NOMO-1 treated with dmso at 0.1 percent for 144 hours (cell line): ENCODE data around the gene TFRC.
"Not testable (repeated sequence)": the region's sequence is repeated elsewhere in the genome, so short reads cannot be mapped to it uniquely, and the experiment has no call there.

Experiments
- DNase-seq: peaks from one replicate; lab custom pipeline; 2025; ENCODE audit not compliant: unreplicated experiment; lab: John Stamatoyannopoulos, UW

Gene TFRC

DNA sequence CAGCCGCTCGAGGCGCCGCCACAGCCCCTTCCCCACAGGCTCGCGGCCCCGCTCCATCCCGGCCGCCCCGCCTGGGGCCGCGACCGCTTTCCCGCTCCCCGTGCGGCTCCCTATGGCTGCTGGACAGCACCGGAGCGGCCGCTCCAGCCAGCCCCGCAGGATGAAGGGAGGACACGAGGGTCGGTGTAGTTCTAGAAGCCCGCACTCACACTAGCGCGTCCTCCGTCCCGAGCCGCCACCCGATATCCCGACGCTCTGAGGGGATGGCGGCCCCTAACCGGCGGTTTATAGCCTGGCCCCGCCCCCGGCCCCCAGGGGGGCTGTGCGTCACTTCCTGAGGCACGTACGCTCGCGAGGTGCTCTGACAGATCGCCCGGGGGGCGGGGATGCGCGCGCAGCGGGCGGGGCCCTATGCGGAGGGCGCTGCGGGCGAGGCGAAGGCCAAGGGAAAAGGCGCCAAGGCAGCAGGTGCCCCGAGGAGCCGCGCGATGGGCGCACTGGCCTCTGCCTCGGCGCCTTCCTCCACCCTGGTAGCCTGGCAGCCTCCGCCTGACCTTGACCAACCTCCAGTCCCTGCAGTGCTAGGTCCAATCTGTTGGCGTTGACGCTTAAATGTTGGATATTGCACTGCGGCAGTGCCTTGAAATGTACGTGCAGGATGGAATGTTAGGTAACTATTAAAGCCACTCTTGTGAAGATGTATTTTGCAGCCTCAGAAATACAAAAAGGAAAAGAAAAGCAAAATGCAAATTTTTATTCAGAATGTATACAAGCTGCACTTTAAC lies at the start of gene TFRC:
Gene TFRC (minus strand): TSS at position 257 of the 785 bp plus-strand sequence. CDS start 4,991 bp downstream, outside the sequence.
- peak; percentile 98 for DNase-seq

DNA sequence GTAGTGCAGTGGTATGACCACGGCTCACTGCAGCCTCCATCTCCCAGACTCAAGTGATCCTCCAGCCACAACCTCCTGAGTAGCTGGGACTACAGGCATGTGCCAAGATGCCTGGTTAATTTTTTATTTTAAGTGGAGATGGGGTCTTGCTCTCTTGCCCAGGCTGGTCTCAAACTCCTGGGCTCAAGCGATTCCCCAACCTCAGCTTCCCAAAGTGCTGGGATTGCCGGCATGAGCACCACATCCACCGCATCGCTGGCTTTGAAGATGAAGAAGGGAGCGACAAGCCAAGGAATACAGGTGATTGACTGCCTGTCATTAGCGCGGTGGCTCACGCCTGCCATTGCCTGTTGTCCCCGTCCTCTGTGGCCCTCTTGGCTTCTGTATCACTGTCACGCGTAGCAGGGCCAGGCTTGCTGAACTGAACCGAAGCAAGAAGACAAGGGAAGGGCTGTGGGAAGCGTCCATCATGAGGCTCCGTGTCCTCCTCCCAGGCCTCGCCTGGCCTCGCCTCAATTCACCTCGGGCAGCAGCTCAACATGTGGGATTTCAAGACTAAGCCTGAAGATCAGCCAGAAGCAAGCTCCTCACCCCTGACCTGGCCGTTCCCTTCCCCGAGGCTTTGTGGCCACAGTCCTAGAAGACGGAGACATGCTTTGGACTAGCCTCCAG lies 46.4 kb upstream of the TFRC start:
- no peak for DNase-seq

DNA sequence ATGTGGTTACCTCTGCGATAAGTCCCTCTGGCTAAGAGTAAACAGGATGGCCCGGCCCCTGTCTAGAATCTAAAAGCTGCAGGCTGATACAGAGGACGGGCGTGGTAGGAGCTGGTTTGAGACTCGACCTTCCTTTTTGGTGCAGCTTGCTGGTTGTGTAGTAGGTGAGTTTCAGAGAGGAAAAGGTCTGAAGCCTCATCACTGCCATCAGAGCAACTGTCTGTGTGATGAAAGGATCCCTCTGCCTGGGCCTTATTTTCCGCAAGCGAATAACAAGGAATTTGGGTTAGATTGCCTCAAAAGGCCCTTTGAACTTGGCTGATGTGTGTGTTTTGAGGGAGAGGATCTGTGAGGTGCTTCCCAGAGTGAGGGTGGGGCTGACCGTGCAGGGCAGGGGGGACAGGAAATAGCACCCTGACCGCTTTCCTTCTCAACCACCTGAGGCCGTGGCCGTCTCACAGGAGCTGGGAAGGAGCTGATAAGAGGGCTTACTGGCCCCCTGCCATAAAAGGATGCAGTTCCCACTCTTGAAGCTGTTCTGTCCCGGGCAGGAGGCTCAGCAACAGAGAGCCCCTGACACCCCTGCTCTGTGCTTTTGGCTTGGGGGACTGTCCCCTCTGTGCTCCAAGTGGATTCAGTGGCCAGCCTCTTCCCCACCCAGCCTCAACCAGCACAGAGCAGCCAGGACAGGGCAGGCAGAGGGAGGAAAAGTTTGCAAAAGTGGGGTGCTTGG lies 45.6 kb upstream of the TFRC start:
- DNase-seq = no peak

DNA sequence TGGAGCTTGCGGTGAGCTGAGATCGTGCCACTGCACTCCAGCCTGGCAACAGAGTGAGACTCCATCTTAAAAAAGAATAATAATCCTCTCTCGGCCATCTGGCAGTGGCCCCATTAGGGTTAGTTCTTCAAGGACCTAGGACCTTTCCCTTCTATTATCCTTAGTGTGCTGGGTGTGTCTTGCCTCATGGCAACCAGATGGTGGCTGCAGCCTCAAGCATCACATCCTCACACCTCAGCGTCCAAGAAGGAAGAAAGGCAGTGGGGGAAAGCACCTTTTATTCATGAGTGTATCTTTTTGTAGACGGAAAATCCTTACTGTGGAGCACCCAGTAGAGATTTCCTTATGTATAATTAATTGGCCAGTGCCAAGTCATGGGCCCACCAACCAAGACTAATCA lies 42.7 kb upstream of the TFRC start:
- DNase-seq = no peak

DNA sequence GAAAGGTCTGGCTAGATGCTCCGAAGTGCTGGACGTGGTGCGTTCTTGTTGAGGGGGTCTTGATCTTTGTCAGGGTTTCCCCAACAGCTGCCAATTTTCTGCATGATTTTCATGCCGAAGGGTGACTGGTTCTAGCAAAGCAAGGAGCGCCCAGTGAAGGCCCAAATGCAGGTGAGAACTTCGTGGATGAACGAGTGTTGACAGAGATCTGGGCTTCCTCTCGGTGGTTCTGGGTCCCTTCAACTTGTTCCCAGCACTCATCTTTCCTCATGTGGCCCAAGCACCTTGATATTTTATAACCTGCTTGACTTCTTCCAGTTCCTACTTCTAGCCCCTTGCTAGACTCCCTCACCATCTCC lies 40.8 kb upstream of the TFRC start:
- no peak for DNase-seq

DNA sequence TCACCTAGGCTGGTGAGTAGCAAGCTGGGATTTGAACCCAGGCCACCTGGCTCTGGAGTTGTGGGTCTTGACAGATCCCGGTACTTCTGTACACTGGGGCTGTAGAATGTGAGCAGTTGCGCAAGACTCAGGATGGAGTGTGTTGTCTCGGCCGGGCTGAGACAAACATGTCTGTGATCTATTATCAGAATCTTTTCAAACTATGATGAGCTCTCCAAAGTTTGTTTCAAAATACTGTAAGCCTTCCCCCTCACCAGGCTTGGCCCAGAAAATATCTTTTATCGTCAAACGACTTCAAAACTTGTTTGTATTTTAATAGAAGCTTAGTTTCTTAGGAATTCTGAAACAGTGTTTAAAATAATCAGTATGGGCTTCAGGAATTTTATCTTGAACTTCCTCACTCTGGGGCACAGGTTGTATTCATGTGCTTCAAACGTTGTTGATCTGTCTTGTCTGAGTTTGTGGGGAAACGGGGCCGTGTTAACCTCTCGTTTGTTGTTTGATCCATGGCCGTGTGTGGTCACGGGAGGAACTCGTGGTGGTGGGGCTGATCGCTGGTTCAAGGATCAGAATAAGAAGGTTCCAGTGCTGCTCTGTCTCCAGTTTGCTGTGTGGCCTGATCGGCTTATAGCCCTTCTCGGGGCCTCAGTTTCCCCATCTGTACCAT lies 40.3 kb upstream of the TFRC start:
- DNase-seq = no peak

DNA sequence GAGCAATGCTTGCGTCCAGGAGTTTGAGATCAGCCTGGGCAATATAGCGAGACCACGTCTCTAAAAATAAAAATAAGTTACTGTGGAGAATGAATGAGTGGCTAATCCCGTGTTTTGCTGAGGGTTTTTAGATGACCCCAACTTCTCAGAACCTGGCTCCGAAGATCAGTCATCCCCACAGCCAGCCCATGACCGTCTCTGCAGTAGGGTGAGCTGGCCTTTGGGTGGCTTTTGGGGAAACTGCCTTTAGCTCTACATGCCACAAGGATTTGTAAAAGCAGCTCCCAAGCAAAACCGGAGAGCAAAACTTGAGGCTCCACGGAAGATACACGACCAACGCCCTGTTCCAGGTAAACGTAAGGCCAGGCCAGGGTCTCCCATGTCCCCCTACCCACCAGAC lies 39.2 kb upstream of the TFRC start:
- no peak for DNase-seq

DNA sequence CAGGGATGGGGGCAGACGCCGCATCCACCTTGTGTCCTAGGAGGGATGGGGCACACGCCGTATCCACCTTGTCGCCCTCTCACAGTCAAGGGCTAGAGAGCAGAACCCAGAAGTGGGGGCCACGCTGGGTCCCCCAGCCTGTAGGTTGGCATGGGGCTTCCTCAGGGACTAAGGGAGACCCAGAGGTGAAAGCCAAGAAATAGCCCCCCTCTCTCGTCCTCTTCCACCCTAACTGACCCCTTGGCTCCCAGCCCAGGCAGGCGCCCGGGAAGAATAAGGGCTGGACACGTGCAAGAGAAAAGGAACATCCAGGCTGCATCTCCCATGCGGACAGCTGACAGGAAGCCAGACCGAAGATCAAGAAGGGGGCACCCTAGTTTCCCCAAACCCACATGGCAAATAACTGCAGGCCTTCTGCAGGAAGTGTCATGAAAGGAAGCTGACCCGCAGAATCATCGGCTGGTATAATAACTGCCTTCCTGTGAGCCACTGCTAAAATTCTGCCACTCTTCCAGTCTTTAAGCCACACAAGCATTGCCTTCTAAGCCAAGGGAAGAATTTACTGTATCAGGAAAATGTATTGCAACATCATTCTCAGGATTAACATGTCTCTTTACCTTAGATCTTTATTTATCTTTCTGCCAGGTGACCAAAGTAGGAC lies 38.5 kb upstream of the TFRC start:
- peak; percentile 82 for DNase-seq

DNA sequence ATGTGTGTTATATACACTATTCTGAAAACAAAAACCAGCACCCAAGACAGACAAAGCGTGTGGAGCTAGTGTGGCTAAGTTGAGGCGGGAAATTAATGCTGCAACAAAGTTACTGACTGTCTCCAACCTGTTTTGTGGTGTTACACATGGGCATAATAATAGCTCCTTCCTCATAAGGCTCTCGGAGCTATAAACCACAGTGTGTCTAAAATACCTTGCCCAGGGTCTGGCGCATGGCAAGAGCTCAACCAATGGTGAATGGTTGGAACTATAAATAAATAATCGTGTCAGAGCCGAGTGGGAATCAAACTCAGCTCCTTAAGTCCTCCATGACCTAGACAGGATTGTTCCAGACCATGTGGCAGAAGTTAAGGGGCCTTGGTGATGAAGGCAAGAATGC lies 35.9 kb upstream of the TFRC start:
- DNase-seq = peak; percentile 83

DNA sequence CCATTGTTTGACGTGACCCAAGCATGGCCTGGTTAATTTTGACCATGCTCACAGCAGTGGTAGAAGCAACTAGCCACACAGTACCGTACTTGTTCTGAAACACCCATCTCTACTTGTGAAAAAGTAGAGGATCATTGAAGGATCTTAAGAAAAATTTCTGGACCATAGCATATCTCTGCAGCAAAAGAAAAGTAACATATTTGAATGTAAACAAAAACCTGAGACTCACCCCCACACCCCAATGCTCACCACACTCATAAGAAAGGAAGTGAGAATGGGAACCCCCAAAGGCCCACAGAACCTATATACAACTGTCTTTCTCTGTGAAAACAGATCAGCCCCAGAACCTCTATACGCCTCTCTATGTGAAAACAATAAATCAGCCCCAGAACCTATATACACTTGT lies 33.8 kb upstream of the TFRC start:
- DNase-seq = no peak

DNA sequence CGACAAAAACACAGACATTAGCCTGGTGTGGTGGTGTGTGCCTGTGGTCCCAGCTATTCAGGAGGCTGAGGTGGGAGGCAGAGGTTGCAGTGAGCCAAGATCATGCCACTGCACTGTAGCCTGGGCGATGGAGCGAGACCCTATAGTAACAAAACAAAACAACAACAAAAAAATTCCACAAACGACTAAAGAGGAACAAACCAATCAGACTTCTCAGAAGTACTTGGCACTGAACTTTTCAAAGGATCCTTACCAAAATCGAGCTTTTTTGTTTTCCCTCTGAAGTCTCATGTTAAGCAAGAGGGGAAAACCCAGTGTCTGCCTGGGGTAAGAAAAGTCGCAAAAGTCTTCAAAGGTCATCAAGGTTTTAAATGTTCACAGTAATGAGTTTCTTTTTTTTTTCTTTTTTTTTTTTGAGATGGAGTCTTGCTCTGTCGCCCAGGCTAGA lies 30.1 kb upstream of the TFRC start:
- DNase-seq = no peak

DNA sequence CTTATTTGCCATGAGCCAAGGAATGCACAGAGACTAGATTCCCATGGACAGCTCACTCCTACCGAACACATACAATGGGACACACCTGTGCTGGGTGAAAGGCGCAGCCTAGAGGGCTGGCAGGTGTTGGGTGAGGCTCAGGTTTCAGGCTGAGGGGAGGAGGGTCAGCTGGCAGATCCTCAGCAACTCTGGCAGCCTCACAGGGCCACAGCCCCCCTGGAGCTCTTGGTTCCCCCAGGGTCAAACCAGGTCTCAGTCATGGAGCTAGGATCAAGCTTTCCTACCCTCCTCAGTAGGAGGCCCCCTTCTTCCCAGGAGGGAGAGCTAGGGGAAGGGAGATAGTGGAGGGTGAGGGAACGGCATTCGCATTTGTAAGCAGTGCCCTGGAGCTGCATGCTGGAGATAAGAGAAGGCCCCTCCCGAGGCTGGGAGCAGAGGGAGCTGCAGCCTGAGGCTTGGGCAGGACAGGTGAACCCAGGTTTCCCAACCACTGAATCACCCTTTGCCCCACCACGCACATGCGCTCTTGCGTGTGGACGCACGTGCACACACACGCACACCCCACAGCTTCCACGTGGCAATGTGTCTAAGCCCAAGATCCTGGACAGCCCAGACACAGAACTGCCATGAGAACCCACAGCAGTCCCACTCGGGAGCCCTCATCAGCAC lies 26.3 kb upstream of the TFRC start:
- DNase-seq = no peak

DNA sequence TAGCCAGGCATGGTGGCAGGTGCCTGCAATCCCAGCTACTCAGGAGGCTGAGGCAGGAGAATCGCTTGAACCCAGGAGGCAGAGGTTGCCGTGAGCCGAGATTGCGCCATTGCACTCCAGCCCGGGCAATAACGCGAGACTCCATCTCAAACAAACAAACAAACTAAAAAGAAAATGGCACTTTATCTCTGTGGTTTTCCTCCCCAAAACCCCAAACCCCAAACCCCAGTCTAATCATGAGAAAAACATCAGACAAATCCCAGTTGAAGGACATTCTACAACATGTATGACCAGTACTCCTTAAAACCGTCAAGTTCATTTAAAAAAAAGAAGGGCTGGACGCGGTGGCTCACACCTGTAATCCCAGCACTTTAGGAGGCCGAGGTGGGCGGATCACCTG lies 22.8 kb upstream of the TFRC start:
- not testable (repeated sequence) for DNase-seq

DNA sequence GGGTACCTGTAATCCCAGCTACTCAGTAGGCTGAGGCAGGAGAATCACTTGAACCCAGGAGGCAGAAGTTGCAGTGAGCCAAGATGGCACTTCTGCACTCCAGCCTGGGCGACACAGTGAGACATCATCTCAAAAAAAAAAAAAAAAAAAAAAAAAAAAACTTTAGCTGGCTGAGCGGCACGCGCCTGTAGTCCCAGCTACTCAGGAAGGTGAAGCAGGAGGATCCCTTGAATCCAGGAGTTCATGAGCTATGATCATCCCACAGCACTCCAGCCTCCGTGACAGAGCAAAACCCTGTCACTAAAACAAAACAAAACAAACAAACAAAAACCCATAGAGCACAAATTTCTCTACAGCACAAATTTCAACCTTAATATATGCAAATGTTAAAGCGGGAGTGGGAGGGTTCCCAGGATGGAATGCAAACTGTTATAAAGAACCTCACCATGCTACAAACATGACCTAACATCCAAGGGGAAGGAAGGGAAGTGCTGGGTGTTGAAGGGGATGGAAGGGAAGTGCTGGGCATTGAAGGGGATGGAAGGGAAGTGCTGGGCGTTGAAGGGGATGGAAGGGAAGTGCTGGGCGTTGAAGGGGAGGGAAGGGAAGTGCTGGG lies 16.6 kb upstream of the TFRC start:
- DNase-seq = not testable (repeated sequence)

DNA sequence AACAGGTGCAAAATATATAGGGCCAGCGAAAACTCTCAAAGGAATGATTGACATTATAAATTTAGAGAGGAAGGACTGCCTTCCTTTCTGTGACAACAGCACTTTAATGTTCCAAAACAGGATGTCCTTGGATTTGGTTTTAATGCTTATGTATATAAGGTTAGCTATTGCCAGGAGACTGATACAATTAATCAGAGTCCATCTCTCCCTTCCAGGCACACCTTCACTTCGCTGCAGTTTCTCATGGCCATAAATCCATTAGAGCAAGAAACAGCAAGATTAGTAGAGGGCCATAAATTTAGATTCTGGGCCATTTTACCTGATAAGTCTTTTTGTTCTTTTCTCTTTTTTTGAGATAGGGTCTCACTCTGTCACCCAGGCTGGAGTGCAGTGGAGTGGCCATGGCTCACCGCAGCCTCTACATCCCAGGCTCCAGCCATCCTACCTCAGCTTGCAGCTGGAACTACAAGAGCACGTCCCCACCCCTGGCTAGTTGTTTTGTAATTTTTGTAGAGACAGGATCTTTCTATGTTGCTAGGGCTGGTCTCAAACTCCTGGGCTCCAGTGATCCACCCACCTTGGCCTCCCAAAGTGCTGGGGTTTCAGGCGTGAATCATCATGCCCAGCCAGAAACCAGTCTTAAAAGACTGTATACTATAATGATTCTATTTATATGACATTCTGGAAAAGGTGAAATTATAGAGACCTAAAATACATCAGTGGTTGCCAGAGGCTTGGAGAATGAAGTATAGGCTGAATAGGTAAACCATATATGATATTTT lies 15.7 kb upstream of the TFRC start:
- DNase-seq = no peak

DNA sequence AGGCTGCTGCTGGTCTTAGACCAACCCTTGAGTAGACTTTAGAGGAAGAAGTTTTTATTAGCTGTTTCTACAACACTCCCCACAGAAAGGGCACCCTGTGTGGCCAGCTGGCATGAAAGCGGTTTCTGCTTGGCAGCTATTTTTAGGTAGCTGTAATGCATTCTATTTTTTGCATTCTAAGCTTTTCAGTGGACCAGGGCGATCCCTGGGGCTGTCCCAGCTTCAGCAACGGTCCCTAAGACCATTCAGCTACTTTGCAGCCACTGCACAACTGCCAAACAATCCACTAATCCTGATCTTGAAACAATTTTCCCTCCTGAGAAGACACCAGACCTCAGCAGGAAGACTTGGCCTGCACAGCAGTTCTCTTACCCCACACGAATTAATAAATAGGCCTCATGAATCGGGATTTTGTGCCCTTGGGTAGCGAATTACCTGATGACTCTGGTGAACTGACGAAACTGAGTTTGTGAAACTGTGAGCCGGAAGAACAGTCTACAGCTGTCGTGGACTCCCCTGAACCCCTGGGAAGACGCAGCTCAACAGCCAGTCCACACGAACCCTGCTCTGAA lies 14.6 kb upstream of the TFRC start:
- peak; percentile 79 for DNase-seq

DNA sequence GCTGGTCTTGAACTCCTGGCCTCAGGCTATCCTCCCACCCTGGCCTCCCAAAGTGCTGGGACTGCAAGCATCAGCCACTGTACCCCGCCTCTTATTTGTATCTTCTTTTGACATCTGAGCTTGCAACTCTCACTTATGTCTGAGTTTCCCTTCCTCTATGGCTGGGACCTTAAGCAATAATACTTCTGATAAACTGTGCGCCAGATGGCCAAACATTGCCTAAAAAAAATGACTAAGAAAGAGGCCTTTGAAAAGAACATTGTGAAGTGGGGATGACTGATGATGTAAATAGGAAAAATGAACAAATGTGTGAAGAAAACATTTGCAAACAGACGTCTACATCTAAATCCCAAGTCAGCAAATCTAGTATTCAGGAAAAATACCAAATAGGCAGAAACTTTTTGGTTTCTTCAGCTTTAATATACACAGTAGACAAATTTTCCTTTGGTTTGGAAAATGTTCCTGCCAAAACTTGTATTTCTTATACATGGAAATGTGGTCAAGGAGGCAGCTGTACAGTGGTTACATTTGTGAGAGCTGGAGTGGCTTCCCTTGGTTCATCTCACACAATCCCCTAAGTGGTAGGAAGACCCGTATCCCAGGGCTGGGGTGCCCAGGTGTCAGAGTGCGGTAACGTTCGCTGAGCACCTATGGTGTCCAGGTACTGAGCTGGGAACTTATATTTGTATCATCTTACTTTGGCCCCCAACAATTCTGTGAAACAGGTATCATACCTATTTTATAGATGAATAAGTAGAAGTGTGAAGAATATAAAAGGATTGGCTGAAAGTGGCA lies 11.6 kb upstream of the TFRC start:
- peak; percentile 93 for DNase-seq

DNA sequence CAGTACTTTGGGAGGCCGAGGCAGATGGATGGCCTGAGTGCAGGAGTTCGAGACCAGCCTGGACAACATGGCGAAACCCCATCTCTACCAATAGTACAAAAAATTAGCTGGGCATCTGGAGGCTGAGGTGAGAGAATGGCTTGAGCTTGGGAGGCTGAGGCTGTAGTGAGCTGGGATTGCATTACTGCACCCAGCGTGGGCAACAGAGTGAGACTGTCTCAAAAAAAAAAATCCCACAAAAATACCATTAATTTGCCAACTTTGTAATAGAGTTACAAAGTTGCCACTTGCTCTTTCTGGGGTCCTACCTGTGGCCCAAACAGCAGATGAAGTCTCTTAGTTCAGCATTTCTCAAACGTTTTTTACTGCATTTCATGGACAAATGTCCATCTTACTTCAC lies 6.0 kb upstream of the TFRC start:
- no peak for DNase-seq
